Coronary artery (tissue), 2 donors: ENCODE measurements around the gene PI4KA.

Source experiments
- DNase-seq: peaks from one replicate; pipeline ENCODE4 v3.0.0-alpha.2; 2017; ENCODE audit warnings: low spot score
- H3K27ac ChIP-seq, 2 donors: fragments of 200-600 bp; sonication (generic); one replicate each; pipeline ENCODE4 v1.5.1; 2016 to 2019
- H3K4me3 ChIP-seq: fragments of 200-600 bp; sonication (generic); 2 replicates; pipeline ENCODE4 v1.5.1; 2016; ENCODE audit warnings: mild to moderate bottlenecking, moderate library complexity
- TF ChIP-seq, protein P1 (sequence below): fragments of 200-600 bp; sonication (generic); IDR thresholded peaks from one replicate; pipeline ENCODE4 v1.5.1; 2019; ENCODE audit warnings: antibody characterized with exemption

The PI4KA gene

GRCh38 chr22:20819471-20819870 is 39.1 kb downstream of the PI4KA start:
- TF ChIP-seq, protein P1, sequence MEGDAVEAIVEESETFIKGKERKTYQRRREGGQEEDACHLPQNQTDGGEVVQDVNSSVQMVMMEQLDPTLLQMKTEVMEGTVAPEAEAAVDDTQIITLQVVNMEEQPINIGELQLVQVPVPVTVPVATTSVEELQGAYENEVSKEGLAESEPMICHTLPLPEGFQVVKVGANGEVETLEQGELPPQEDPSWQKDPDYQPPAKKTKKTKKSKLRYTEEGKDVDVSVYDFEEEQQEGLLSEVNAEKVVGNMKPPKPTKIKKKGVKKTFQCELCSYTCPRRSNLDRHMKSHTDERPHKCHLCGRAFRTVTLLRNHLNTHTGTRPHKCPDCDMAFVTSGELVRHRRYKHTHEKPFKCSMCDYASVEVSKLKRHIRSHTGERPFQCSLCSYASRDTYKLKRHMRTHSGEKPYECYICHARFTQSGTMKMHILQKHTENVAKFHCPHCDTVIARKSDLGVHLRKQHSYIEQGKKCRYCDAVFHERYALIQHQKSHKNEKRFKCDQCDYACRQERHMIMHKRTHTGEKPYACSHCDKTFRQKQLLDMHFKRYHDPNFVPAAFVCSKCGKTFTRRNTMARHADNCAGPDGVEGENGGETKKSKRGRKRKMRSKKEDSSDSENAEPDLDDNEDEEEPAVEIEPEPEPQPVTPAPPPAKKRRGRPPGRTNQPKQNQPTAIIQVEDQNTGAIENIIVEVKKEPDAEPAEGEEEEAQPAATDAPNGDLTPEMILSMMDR = no peak

DNA sequence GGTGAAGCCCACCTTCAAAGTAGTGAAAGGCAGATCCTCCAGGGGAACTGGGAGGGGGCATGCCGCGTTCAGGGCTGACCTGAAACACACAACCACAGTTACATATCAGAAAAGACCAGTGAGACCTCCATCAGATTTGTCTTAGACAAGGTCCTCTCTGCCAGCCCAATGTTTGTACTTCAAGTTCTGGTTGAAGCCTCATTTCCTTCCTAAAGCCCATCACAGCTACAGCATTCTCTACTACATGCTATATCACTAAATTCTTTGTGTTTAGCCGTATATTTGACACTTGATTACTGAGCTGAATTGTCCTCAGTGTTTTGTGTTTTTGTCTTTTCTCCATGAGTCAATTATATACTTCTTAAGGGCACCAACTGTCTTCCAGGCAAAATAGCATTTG is 40.1 kb downstream of the PI4KA start:
- Histone ChIP-seq H3K27ac (no peak overlapping the region), H3K4me3 (no peak overlapping the region)
- DNase-seq = no peak
- TF ChIP-seq, protein P1 = no peak

More at GRCh38 chr22:20819471-20819870, 39.1 kb downstream of the PI4KA start:
- DNase-seq = no peak
- H3K27ac ChIP-seq = no peak overlapping the region
- no peak overlapping the region for H3K4me3 ChIP-seq

- no peak for DNase-seq
- Histone ChIP-seq H3K4me3 (no peak overlapping the region), H3K27ac (no peak overlapping the region)
- TF ChIP-seq, protein P1 = no peak
These were observed 42.1 kb downstream of the PI4KA start for GRCh38 chr22:20816559-20816958.

GRCh38 chr22:20815477-20816050 is 43.0 kb downstream of the PI4KA start:
- DNase-seq = no peak
- Histone ChIP-seq H3K27ac (no peak overlapping the region), H3K4me3 (no peak overlapping the region)
- TF ChIP-seq, protein P1 = no peak

DNA sequence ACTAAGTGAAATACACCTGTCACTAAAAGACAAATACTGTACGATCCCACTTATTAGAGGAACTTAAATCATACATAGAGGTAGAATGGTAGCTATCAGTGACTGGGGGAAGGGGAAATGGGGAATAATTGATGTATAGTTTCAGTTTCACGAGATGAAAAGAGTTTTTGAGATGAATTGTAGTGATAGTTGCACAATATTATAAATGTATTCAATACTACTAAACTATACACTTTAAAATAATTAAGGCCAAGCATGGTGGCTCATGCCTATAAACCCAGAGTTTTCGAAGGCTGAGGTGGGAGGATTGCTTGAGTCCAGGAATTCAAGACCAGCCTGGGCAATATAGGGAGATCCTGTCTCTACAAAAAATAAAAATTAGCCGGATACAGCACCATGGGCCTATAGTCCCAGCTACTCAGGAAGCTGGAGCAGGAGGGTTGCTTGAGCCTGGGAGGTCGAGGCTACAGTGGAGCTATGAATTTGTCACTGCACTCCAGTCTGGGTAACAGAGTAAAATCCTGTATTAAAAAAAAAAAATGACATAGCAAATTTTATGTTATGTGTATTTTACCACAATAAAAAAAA is 44.3 kb downstream of the PI4KA start:
- no peak for DNase-seq
- Histone ChIP-seq H3K4me3 (no peak overlapping the region), H3K27ac (no peak overlapping the region)
- TF ChIP-seq, protein P1 = no peak

- TF ChIP-seq, protein P1 = no peak
- no peak for DNase-seq
- Histone ChIP-seq H3K4me3 (no peak overlapping the region), H3K27ac (no peak overlapping the region)
These were observed 45.6 kb downstream of the PI4KA start for GRCh38 chr22:20813056-20813455.

DNA sequence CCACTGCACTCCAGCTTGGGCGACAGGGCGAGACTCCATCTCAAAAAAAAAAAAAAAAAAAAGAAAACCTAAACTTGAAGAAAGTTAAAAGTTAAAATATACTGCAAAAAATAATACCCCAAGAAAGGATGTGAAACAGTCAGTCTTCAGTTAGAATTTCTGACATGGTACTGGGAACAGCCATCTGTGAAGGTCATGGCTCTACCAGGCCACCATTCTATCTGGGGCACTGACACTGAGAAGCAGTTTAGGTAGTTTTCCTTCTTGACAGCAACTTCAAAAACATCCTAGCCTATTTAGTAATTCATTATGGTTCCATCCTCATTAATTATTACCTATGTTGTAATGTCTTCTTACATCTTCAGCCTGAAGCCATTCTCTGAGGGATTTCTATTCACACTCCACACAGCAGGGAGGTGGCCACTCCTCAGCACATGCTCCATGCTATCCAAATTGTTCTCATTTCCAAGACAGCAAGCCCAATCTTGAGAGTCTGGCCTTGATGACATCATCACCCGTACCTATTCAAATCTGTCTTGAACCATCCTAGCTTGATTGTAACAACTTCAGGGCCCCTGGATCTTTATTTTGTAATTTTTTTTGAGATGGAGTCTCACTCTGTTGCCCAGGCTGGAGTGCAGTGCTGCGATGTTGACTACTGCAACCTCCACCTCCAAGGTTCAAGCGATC is 46.5 kb downstream of the PI4KA start:
- no peak overlapping the region for H3K27ac ChIP-seq
- H3K4me3 ChIP-seq = no peak overlapping the region
- DNase-seq = no peak
- TF ChIP-seq, protein P1 = no peak
